ENCODE results near the gene IQUB.
"Not testable (repeated sequence)": the region's sequence is repeated elsewhere in the genome, so short reads cannot be mapped to it uniquely, and the experiment has no call there.

IQUB gene

GRCh38 chr7:123534383-123535260 is at the start of gene IQUB:
TSS of gene IQUB (minus strand) at chr7:123534595. CDS start at chr7:123512340, 22,255 bp downstream.
- peak; percentile 99 for DNase-seq

GRCh38 chr7:123583821-123584220 is 49.4 kb upstream of the IQUB start:
- no peak for DNase-seq

DNA sequence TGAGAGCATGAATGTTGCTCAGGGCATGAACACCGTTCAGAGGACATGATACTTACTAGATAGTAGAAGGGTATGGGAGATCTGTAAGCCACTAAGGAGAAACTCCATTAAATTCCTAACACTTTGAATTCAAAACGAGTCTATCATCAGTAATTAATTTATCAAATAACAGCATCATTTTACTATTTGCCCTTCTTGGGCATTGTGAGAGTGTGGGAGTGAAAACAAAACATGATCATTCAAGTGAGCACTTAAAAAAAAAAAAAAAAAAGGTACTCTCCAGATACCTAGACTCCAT is 46.7 kb upstream of the IQUB start:
- DNase-seq: no peak

DNA sequence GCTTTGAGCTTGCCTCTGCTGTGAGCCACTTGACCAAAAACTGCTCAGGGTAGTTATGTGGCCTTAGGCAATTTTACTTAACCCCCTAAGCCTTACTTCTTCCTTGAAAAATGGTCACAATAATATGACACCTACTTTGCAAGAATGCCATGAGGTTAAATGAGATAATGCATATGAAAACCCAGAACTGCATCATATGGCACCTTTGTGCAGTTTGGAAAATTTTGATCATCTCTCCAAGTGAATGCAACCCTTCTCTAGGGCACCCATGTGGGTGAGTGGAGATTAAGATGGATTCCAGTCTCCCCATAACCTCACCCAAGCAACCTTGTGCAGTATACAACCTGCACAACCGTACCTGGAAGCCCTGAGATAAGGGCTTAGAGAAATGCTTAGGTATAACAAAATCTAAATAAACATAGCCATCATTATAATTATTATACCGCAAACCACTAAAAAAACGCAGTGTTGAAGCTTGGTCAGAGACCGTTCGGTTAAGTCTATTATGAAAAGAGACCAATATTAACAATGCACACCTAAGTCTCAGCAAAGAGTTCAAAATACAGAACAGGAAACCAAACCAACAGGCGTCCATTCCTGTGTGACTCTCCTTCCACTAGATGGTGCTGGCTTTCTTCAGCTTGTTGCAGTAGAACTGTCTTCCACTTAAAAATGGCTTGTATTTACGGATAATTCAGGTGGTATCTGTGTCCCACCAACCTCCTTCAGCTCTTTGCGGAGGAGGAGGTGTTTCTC is 46.2 kb upstream of the IQUB start:
- DNase-seq: peak; percentile 68

- no peak for DNase-seq
Measured at GRCh38 chr7:123579416-123579815, 45.0 kb upstream of the IQUB start.

DNA sequence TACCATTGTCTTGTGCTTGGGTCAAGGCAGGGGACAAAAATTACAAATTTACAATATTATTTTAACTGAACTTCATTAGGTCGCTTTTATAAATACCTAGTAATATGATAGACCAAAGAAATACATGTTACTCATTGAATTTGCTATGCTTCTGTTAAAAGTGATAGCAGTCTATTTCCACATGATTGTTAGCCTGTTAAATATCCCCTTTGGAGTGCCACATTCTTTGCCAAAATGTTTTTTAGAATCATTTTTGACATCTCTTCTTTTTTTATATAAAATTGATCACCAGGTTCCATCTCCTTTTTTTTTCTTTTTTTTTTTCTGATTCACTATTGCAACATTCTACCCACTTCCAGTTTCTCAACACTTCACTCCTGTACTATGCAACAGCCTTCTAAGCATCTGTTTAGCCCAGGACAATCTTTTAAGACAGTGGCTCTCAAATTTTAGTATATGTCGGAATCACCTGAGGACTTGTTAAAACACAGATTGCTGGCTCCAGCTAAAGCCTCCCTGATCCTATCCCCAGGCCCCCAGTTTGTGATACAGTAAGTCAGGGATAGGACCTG is 39.6 kb upstream of the IQUB start:
- DNase-seq: no peak

DNA sequence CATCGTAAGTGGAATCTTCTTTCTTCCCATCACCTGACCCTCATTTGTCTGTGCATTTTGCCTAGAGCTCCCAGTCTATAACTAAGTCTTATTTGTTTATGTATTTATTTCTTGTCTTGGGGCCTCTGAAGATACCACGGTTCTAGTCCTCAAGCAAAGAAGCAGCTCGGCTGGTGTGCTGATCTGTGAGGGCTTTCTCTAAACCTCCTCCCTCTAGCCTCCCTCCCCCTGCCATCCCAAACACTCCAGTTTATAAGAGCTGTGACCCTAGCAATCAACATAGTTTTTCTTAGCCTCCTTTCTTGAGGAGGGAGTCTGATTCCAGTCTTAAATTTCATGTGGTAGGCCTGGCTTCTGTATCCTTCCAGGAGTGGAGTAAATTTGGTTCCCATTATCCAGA is 38.9 kb upstream of the IQUB start:
- no peak for DNase-seq

DNA sequence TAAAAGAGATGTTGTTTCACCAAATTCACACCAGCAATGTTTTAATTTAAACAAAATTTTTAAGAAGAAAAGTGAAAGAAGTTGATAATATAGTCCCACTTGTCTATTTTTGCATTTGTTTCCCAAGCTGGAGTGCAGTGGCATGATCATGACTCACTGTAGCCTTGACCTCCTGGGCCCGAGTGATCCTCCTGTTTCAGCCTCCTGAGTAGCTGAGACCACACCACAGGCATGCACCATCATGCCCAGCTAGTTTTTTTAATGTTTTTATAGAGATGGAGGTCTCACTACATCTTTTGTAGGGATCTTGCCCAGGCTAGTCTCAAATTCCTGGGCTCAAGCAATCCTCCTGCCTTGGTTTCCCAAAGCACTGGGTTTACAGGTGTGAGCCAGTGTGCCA is 37.3 kb upstream of the IQUB start:
- no peak for DNase-seq

DNA sequence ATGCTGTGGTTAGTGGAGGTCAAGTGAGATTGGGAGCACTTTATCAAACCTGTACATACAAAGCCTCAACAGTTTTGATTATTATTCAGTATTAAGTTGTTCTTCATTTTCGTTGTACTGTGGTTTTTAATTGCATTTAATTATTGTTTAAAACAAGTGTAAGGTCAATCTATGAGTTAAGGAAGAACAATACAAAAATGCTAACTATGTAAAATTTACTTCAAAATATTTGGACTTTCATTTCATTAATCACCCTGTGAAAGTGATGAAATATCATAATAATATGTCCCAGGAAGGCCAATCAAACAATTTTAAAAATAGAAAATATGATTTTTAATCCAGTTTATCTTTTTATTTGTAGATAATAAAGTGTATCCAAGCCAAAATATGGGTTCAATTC is 36.8 kb upstream of the IQUB start:
- no peak for DNase-seq

DNA sequence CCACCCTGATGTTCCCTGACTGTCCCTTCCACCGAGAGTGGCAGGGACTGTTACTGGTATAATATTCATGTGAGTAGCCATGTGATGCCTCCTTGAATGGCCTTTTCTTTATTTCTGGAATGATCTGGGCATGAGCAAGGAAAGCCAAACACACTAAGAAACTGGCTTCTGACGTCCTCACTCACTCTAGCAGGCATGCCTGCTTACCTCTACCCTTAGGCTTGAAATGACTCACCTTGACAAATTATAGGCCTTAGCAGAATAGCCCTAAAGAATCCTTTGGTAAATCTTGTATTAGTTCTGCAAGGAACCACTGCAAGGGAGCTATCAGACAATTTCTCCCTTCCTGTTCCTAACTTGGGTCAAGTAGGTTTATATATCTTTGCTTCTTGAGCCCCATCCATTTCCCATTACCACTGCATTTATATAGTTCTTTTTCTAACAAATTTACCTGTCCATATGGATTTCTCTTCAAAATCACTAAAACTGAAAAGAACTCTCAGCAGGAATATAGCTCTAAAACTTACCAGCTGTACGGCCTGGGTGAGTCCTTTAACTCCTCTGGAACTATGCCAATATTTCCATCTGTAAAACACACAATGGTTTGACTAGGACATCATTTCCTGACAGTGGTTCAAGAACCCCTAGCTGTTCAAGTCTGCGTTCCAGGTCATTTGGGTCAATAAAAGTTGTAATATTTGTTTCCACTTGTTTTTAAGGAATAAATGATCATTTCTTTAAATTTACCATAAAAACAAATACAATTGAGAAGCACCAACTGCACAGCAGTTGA is 36.2 kb upstream of the IQUB start:
- peak; percentile 65 for DNase-seq

DNA sequence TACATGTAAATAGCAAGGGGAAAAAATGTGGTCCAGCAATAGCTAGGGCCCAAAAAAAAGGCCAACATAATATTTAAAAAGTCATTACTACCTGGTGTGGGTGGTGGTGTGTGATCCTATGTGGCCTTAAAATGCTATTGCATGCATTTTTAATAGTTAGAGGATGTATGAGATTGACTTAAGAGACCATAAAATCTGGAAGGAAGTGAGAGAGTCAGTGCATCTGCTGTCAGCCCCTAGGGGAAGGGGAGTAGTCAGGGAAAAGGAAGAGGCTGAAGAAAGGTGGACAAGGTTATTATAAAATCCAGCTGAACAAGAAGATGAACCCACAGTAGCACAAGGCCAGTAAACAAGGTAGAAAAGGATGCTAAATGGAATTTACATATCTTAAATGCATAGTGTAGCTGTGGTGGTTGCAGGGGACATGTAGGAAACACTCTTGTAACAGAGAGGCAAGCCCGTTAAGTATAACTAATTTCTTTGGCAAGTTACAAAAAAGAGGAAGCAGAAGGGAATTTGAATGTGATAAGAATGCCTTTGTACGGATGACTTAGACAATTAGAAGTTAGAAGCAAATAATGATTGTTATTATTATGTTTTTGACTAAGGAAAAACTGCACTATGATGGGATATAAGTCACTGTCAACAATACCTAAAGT is 35.1 kb upstream of the IQUB start:
- no peak for DNase-seq

DNA sequence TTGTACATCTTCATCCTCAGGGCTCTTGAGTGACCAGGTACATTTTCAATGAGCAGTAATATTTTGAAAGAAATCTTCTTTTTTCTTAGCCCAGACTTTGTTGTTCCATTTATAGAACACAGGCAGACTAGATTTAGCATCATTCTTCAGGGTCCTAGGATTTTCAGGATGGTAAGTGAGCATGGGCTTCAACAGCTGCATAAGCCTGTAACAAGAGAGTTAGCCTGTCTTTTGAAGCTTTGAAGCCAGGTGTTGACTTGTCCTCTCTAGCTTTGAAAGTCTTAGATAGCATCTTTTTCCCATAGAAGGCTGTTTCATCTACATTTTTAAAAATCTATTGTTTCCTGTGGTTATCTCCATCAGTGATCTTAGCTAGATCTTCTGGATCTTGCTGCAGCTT is 27.7 kb upstream of the IQUB start:
- no peak for DNase-seq

- DNase-seq: no peak
Measured at GRCh38 chr7:123558289-123558874, 24.0 kb upstream of the IQUB start.

GRCh38 chr7:123557398-123558288 is 23.2 kb upstream of the IQUB start, which contains the start of gene NDUFA5:
TSS of gene NDUFA5 (minus strand) at chr7:123557818. CDS start at chr7:123557795, 23 bp downstream.
- DNase-seq: peak; percentile 99

DNA sequence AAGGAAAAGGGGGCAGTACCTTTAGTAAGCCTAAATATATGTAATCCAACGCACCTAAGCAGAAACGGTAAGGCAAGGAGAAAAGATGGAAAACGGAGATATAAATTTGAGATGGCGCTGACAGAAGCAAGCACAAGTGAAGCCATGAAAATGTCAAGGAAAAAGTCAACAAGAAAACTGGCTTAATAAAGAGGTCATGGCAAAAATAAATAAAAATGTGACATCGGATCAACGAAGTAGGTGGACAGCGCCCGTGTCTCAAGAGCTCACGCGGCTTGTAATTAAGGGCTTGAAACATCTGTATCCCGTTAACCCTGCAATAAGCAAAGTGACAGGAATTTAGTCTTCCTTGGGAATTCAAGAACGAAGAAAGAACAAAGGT is 22.6 kb upstream of the IQUB start:
- DNase-seq: no peak

DNA sequence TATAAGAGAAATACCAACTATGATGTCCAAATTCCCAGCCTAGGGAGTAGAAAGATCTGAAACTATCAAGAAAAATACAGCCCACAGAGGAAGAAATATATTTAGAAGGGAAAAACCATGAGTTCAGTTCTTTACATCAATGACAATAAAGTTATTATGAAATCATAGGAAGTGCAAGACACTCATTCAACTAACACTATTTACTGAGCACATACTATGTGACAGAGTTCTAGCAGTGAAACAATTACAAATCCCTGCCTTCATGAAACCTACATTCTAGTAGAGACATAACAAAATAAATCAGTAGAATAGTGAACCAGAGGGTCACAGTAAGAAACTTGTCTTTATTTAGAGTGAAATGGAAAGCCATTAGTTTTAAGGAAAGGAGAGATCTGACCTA is 21.1 kb upstream of the IQUB start:
- DNase-seq: no peak

- DNase-seq: no peak
Measured at GRCh38 chr7:123553159-123553558, 18.8 kb upstream of the IQUB start.

- no peak for DNase-seq
Measured at GRCh38 chr7:123552641-123553040, 18.2 kb upstream of the IQUB start.

GRCh38 chr7:123552134-123552533 is 17.7 kb upstream of the IQUB start:
- not testable (repeated sequence) for DNase-seq

GRCh38 chr7:123548406-123548805 is 14.0 kb upstream of the IQUB start:
- no peak for DNase-seq

DNA sequence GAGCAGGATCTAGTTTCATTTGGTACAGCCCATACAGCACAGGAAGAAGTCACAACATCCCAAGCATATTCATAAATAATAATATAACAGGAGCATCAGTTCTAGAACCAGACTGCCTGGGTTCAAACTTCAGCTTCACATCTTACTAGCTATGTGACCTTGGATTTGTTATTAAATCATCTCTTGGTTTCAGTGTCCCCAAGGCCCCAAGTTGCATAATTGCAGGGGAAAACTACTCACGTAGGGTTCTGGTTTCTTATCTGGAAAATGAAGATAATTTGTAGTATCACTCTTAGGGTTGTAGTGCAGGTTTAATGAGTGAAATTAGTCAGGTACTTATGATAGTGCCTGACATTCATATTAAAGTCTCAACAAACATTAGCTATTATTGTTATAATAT is 5.5 kb upstream of the IQUB start:
- no peak for DNase-seq
